ENCODE measurements around the gene NOTCH2. TPM values are rescaled to one million over a fixed set of nuclear protein-coding genes. Genes with fewer than 3 reads are reported as not detected.
A peak's percentile ranks its signal among the peaks of the same experiment; 100 is the strongest.

Gene NOTCH2
- total RNA-seq, 1 donor, result 200 TPM

DNA sequence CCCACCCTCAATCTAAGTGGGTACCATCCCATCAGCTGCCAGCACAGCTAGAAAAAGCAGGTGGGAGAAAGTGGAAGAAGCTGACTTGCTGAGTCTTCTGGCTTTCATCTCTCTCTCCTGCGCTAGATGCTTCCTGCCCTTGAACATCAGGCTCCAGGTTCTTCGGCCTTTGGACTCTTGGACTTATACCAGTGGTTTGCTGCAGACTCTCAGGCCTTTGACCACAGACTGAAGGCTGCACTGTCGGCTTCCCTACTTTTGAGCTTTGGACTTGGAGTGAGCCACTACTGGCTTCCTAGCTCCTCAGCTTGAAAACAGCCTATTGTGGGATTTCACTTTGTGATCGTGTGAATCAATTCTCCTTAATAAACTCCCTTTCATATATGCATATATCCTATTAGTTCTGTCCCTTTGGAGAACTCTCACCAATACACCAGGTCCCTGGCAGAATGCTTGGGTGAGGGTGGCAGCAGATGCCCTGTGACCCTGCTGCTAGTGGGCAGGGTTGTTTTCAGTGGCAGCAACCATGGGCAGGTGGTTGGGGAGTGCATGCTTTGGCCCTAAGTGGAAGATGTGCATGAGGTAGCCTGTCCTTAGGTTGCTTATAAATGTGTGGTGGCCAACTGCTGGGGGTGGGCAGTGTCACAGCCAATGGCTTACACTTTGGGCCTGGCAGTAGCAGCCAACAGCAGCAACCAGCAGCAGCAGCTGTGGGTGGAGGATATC lies 162.4 kb downstream of the NOTCH2 start:
- no peak overlapping the region for H3K4me3 ChIP-seq (ENCODE audit: low read depth, low read length)
- no peak for DNase-seq (ENCODE audit: low read depth)
- TF ChIP-seq, protein P1, sequence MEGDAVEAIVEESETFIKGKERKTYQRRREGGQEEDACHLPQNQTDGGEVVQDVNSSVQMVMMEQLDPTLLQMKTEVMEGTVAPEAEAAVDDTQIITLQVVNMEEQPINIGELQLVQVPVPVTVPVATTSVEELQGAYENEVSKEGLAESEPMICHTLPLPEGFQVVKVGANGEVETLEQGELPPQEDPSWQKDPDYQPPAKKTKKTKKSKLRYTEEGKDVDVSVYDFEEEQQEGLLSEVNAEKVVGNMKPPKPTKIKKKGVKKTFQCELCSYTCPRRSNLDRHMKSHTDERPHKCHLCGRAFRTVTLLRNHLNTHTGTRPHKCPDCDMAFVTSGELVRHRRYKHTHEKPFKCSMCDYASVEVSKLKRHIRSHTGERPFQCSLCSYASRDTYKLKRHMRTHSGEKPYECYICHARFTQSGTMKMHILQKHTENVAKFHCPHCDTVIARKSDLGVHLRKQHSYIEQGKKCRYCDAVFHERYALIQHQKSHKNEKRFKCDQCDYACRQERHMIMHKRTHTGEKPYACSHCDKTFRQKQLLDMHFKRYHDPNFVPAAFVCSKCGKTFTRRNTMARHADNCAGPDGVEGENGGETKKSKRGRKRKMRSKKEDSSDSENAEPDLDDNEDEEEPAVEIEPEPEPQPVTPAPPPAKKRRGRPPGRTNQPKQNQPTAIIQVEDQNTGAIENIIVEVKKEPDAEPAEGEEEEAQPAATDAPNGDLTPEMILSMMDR (IDR thresholded peaks at IDR 0.05; ENCODE audit: insufficient read depth, low read depth, low read length), result no peak

DNA sequence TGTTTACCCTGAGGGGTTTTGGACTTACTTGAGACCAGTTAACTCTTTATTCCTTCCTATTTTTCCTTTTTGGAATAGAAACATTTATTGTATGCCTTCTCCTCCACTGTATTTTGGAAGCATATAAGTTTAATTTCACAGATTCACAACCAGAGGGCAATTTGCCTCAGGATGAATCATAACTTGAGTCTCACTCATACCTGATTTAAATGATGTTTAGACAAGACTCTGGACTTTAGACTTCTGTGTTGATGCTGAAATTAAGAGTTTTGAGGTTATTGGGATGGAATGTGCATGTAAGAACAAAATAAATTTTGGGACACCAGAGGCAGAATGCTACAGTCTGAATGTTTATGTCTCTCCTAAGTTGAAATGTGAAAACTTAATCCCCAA lies 166.0 kb downstream of the NOTCH2 start:
- TF ChIP-seq, protein P1 (IDR thresholded peaks at IDR 0.05; ENCODE audit: insufficient read depth, low read depth, low read length), result no peak
- DNase-seq (ENCODE audit: low read depth), result no peak
- H3K4me3 ChIP-seq (ENCODE audit: low read depth, low read length), result no peak overlapping the region

DNA sequence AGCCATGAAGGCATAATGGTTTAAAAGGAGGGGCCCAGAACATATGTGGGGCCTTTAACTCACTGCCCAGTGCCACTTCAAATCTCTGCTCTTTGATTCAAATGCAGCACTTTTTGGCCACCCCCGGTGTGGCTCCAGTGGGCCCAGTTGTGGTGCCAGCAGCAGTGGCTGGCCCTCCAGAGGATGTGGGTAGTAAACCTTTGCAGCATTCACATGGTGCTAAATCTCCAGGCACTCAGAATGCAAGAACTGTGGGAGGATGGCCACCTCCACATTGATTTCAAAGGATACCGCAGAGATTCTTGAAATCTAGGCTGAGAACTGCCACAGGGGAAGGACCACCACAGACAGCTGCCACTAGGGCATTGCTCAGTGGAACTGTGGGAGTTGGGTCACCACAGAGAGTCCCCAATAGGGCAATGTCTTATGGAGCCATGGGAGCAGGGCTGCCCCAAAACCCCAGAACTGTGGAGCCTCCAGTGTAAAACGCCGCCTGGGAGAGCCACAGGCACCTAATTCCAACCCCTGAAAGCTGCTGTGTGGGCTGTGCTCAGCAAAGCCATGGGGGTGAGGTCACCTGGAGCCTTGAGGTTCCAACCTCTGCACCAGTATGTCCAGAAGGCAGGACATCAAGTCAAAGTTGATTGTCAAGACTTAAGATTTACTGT lies 166.6 kb downstream of the NOTCH2 start:
- H3K4me3 ChIP-seq (ENCODE audit: low read depth, low read length), result no peak overlapping the region
- TF ChIP-seq, protein P1 (IDR thresholded peaks at IDR 0.05; ENCODE audit: insufficient read depth, low read depth, low read length), result no peak
- DNase-seq (ENCODE audit: low read depth), result no peak

DNA sequence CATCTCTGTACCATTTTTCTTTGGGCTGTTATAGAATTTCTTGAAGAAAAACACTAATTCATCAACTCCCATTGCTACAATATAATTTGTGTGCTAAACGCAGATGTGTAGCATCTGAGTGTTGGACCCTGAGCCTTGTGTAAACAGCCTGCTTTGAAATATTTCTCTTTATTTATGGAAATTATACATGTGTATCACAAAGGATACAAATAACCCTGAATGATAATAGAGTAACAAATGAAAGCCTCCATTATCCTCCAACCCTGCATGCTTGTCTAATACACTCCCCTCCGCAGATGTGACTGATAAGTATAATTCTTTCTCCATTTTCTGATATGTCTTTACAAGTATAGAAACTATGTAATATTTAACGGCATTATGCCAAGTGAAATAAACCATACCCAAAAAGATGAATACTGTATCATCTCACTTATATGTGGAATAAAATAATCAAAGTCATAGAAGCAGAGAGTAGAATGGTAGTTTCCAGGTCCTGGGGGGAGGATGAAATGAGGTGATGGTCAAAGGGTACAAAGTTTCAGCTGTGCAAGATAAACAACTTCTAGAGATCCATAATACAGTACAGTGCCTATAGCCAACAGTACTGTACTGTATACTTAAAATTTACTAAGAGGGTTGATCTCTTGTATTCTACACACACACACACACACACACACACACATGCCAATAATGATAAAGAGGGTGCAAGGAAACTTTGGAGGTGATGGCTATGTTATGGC lies 170.3 kb downstream of the NOTCH2 start:
- H3K4me3 ChIP-seq (ENCODE audit: low read depth, low read length), result no peak overlapping the region
- DNase-seq (ENCODE audit: low read depth), result no peak
- TF ChIP-seq, protein P1 (IDR thresholded peaks at IDR 0.05; ENCODE audit: insufficient read depth, low read depth, low read length), result no peak

DNA sequence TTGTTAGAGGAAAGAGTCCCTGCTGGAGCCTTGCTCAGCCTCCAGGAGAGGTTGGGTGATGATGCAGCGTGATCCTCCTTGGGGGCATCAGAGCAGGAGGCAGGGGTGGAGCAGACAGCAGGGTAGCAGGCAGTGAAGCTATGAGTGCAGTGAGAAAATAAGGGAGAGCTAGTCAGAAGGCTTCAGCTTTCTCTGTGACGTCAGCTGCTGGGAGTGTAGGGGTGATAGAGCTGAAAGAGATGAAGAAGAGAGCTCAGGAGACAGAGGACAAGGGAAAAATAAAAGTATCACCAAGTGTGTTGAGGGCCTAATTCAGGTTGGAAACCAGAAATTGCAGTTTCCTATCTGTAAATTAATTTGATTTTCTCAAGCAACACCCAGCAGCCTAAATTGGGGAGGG lies 170.9 kb downstream of the NOTCH2 start:
- TF ChIP-seq, protein P1 (IDR thresholded peaks at IDR 0.05; ENCODE audit: insufficient read depth, low read depth, low read length), result no peak
- DNase-seq (ENCODE audit: low read depth), result no peak
- H3K4me3 ChIP-seq (ENCODE audit: low read depth, low read length), result no peak overlapping the region

DNA sequence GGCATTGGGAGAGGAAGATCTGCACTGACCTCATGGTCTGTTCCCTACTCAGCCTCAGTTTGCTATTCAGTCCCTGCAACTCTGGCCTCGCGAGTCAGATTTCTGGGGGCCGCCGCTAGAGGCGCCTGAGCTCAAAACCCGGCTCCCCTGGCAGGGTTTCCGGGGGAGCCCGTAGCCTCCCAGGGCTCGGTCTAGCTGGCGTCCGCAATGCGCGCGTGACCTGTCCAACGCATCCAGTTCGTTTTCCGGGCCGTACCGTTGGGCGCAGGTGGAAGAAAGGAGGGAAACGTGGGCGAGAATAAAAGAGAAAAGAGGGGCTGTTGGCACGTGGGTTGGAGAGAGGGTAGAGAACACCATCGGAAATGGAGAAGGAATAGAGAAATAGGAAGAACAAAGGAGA lies 173.2 kb downstream of the NOTCH2 start, which contains the start of gene ADAM30:
TSS of gene ADAM30 (minus strand) at position 213 of the 400 bp plus-strand sequence. CDS start at position 34, 179 bp downstream.
- TF ChIP-seq, protein P1 (IDR thresholded peaks at IDR 0.05; ENCODE audit: insufficient read depth, low read depth, low read length), result peak; percentile 23

More for the DNA sequence above, 173.2 kb downstream of the NOTCH2 start, which contains the start of gene ADAM30:
- DNase-seq (ENCODE audit: low read depth), result no peak
- H3K4me3 ChIP-seq (ENCODE audit: low read depth, low read length), result no peak within 1 kb of the TSS

Measured in fibroblast of villous mesenchyme (primary cell).